Measurements from ENCODE around the gene GNGT2. TPM values are rescaled to one million over a fixed set of nuclear protein-coding genes. Genes with fewer than 3 reads are reported as not detected.

The GNGT2 gene
- total RNA-seq, 1 experiment from 2014 or later = not detected

DNA sequence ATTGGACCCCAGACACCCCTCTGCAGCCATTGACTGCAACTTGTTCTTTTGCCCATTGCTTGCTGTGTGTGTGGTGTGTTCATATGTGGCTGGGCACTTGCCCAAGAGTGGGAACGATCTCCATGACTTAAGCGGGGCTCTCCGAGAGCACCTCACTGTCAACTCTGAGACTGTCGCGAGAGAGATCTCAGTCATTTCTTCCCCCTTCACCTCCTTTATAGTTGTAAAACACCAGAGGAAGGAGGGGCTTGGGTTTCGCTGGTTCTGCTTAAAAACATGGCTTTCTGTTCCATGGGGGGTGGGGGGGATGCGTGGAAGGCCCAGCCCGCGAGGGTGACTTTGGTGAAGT, 12.8 kb upstream of the GNGT2 start:
- TF ChIP-seq CTCF (IDR thresholded peaks at IDR 0.05; ENCODE audit: unreplicated experiment) = no peak
- Mint-ChIP-seq H3K4me1 (ENCODE audit: insufficient read depth, unreplicated experiment) (no peaks in the 10 kb centered on the region), H3K27me3 (ENCODE audit: insufficient read depth, unreplicated experiment) (peaks cover 21% of the 10 kb centered on the region), H3K4me3 (ENCODE audit: unreplicated experiment) (no peak overlapping the region), H3K27ac (ENCODE audit: low read depth, unreplicated experiment) (no peak overlapping the region), H3K9me3 (ENCODE audit: unreplicated experiment) (no peaks in the 10 kb centered on the region), H3K36me3 (ENCODE audit: insufficient read depth, unreplicated experiment) (no peaks in the 10 kb centered on the region)
- BruUV-seq (replicated peaks) = no TSS peak
- ChIA-PET POLR2A (no interaction called here), CTCF (no interaction called here)
- no peak for DNase-seq (ENCODE audit: unreplicated experiment)
- intact Hi-C loops (cut with micrococcal nuclease) = no loop called here

- BruUV-seq (replicated peaks) = no TSS peak
- Mint-ChIP-seq H3K9me3 (ENCODE audit: unreplicated experiment) (no peaks in the 10 kb centered on the region), H3K36me3 (ENCODE audit: insufficient read depth, unreplicated experiment) (no peaks in the 10 kb centered on the region), H3K4me1 (ENCODE audit: insufficient read depth, unreplicated experiment) (no peaks in the 10 kb centered on the region), H3K27ac (ENCODE audit: low read depth, unreplicated experiment) (no peak overlapping the region), H3K27me3 (ENCODE audit: insufficient read depth, unreplicated experiment) (peaks cover 21% of the 10 kb centered on the region), H3K4me3 (ENCODE audit: unreplicated experiment) (no peak overlapping the region)
- CTCF ChIA-PET = interaction anchor here (1.0 kb wide), 1 partner anchor 19 kb away, joined by 3 read pairs; no protein-coding TSS in a partner anchor
- TF ChIP-seq CTCF (IDR thresholded peaks at IDR 0.05; ENCODE audit: unreplicated experiment) = no peak
- intact Hi-C loops (cut with micrococcal nuclease) = no loop called here
- DNase-seq (ENCODE audit: unreplicated experiment) = no peak
- POLR2A ChIA-PET = no interaction called here
Measured at GRCh38 chr17:49219987-49220386, 9.6 kb upstream of the GNGT2 start.

GRCh38 chr17:49218941-49219913, 8.9 kb upstream of the GNGT2 start:
- Mint-ChIP-seq H3K27ac (ENCODE audit: low read depth, unreplicated experiment) (no peak overlapping the region), H3K9me3 (ENCODE audit: unreplicated experiment) (no peaks in the 10 kb centered on the region), H3K27me3 (ENCODE audit: insufficient read depth, unreplicated experiment) (peaks cover 21% of the 10 kb centered on the region), H3K4me1 (ENCODE audit: insufficient read depth, unreplicated experiment) (no peaks in the 10 kb centered on the region), H3K36me3 (ENCODE audit: insufficient read depth, unreplicated experiment) (no peaks in the 10 kb centered on the region), H3K4me3 (ENCODE audit: unreplicated experiment) (no peak overlapping the region)
- ChIA-PET POLR2A (no interaction called here), CTCF (interaction anchor here (1.0 kb wide), 1 partner anchor 19 kb away, joined by 3 read pairs; no protein-coding TSS in a partner anchor)
- BruUV-seq (replicated peaks) = no TSS peak
- intact Hi-C loops (cut with micrococcal nuclease) = no loop called here
- no peak for DNase-seq (ENCODE audit: unreplicated experiment)
- TF ChIP-seq CTCF (IDR thresholded peaks at IDR 0.05; ENCODE audit: unreplicated experiment) = no peak

DNA sequence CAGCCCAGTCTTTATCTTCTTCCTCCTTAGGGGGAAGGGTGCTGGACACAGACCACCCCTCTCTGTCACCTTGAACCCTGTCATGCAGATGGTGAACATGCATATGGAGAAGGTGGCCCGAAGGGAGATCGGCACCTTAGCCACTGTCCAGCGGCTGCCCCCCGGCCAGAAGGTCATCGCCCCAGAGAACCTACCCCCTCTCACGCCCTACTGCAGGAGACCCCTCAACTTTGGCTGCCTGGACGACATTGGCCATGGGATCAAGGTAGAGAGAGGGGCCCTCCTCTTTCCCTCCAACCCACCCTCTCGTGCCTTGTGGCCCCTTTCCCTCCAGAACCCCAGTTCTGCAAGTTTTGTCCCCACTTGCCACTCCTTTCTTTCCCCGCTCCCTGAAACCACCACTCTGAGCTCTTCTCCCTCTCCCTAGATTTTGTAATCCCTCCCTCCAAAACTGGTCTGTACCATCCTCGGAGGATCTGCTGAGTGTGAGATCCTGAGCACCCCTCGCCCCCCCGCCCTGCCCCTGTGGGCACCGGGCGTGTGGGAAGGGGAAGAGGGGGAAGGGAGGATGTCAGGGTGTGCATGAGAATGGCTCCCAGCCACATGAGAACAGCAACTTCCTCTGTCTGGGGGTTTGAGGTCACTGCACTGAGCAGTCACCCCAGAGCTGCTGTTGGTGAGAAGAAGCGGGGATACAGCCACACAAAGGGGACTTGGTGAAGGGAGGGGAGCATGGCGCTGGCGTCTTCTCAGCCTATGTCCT, 7.5 kb upstream of the GNGT2 start:
- intact Hi-C loops (cut with micrococcal nuclease) = no loop called here
- H3K9me3 Mint-ChIP-seq (ENCODE audit: unreplicated experiment) = no peaks in the 10 kb centered on the region
- no peak overlapping the region for H3K4me3 Mint-ChIP-seq (ENCODE audit: unreplicated experiment)
- no peak overlapping the region for H3K27ac Mint-ChIP-seq (ENCODE audit: low read depth, unreplicated experiment)
- peaks cover 9% of the 10 kb centered on the region for H3K27me3 Mint-ChIP-seq (ENCODE audit: insufficient read depth, unreplicated experiment)
- no peak for TF ChIP-seq CTCF (IDR thresholded peaks at IDR 0.05; ENCODE audit: unreplicated experiment)
- ChIA-PET CTCF (interaction anchor here (0.6 kb wide), 1 partner anchor 494 kb away, joined by 3 read pairs; no protein-coding TSS in a partner anchor), POLR2A (no interaction called here)
- H3K36me3 Mint-ChIP-seq (ENCODE audit: insufficient read depth, unreplicated experiment) = peaks cover 6% of the 10 kb centered on the region
- H3K4me1 Mint-ChIP-seq (ENCODE audit: insufficient read depth, unreplicated experiment) = no peaks in the 10 kb centered on the region
- BruUV-seq (replicated peaks) = no TSS peak
- DNase-seq (ENCODE audit: unreplicated experiment) = no peak
